Measurements from ENCODE around the gene C10orf71. TPM values are rescaled to one million over a fixed set of nuclear protein-coding genes. Genes with fewer than 3 reads are reported as not detected.

The C10orf71 gene, protein sequence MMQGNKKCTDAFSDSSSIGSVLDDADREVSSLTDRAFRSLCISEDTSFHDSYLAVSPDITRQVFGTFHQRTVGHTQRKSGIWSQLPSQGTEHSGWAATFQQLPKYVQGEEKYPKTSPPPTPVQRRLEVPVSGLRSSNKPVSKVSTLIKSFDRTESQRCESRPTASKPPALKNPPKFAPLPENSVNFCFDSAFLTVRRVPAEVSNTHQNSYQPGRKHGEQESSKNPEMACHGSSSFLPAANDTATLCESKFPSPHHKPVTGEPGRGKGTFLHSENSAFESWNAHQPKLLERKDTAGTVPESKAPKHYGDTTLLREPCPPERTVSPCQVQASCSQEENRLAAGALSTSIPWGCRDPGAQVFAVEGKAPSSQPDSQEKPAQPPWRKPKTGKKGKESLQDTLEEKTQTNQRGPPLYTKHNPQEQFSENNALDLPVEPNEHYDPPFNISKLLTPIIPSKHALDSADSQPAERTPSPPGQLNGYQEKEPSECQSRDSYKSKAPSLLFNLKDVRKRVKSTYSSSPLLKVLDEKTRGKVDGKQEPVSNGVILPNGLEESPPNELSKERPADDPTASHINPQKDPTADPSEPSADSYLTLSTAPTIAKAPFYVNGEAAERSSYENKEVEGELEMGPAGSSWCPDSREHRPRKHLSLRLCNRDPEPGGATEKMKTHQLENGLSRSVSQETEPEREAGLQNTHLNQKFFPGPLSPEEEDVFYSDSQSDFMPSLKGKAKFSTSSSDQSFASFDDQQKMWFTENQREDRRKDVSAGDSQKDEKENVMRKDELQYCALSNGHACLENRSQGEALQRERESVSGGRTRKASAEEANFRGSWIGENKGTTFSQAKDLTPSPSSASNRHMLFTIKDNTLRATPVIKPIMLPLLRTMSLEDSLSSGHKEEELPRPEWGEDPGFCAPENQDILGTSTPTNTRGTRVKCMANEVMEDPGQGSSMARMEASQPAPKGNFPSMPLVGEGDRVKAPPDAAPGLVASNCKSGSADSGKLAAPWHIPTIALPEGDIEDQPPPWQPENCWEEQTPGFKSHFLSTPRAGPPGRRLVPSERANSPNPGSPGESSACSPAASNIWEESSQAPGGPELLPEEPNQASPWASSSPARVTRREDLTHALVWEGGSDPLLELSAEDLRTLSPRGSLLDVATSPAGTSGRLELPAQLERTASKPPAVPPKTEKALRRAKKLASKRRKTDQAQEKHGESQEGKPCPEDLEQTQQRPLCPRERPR (N-terminal part only)
- total RNA-seq (ENCODE audit: low replicate concordance), result not detected in 2 replicates

DNA sequence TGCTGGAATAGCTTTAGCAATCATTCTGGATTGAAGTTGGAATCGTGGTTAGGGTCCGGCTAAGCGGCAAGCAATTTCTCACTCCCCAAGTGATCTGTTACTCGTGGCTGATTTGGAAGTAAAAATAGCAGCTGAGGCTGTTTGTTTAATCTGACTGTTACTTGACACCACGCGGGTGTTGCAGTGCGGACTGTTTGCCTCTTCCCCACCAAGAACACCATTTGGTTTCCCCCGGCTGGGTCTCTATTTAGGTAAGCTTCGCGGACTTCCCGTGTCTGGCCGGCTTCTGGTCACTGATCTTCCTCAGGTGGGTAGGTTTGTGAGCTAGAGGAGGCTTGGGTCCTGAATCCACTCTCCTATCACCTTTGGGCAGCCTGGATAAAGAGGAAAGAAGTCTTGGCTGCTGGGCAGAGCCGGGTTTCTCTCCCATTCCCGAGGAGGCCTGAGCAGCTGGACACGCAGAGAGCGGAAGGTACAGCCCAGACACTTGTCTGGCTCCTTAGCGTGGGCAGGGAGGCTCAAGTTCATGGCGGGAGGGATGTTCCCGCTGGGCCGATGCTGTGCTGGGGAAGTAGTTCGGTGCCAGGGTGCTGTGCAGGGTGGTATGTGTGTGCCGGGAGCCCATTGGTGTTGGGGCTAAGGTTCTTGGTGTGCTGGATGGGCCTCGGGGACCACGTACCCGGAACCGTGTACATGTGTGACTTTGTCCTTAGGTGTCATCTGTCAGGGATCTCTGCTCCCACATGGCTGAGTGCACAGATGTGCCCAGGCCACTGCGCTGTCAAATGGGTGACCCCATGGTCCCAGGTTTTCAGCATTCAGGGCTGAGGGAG is at the start of gene C10orf71:
TSS of gene C10orf71 (plus strand) at position 188 of the 833 bp plus-strand sequence. CDS start 23,376 bp downstream, outside the sequence.

Other genes starting within 250 kb of the C10orf71 start
- gene VSTM4, start 183.6 kb upstream of the C10orf71 start, total RNA-seq (ENCODE audit: low replicate concordance), result 0.23 and 11.1 TPM in 2 replicates
- gene FAM170B, start 165.1 kb upstream of the C10orf71 start, total RNA-seq (ENCODE audit: low replicate concordance), result not detected in 2 replicates
- gene TMEM273, start 110.8 kb upstream of the C10orf71 start, total RNA-seq (ENCODE audit: low replicate concordance), result 0.47 TPM in 1 of 2 replicates, not detected in the other
- gene DRGX, start 96.9 kb downstream of the C10orf71 start, total RNA-seq (ENCODE audit: low replicate concordance), result not detected in 2 replicates
- gene ERCC6, start 240.0 kb downstream of the C10orf71 start, total RNA-seq (ENCODE audit: low replicate concordance), result 38.5 and 62.4 TPM in 2 replicates